SK-N-MC (cell line): ENCODE data around the gene GAGE12D.
"Not testable (repeated sequence)": the region's sequence is repeated elsewhere in the genome, so short reads cannot be mapped to it uniquely, and the experiment has no call there.

Experiments used
- EZH2 ChIP-seq: fragments of 200-600 bp; sonication (generic); IDR thresholded peaks from one replicate; pipeline ENCODE4 v1.6.1; 2017; ENCODE audit warnings: antibody characterized with exemption
- FOXP2 ChIP-seq: optimal IDR thresholded peaks from 2 replicates; pipeline ENCODE3; 2011; ENCODE audit warnings: mild to moderate bottlenecking, moderate library complexity; ENCODE audit not compliant: insufficient read depth; ENCODE audit errors: extremely low read length, control extremely low read depth
- POLR2AphosphoS5 ChIP-seq: IDR thresholded peaks from 2 replicates; pipeline ENCODE4 v1.6.1; 2012; ENCODE audit warnings: mild to moderate bottlenecking, low read depth, low read length, borderline replicate concordance

DNA sequence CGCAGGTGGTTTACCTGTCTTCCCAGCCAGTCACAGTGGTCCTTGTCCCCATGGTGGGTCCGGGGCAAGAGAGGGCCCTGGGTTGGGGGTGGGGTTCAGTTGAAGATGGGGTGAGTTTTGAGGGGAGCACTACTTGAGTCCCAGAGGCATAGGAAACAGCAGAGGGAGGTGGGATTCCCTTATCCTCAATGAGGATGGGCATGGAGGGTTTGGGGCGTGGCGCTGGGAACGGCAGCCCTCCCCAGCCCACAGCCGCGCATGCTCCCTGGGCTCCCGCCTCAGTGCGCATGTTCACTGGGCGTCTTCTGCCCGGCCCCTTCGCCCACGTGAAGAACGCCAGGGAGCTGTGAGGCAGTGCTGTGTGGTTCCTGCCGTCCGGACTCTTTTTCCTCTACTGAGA is 9.5 kb downstream of the GAGE12D start, which contains the start of gene GAGE12E:
- TF ChIP-seq EZH2, POLR2AphosphoS5, FOXP2: not testable (repeated sequence)
